Measurements from ENCODE around the gene ZACN.
"Not testable (repeated sequence)": the region's sequence is repeated elsewhere in the genome, so short reads cannot be mapped to it uniquely, and the experiment has no call there.

ZACN gene

DNA sequence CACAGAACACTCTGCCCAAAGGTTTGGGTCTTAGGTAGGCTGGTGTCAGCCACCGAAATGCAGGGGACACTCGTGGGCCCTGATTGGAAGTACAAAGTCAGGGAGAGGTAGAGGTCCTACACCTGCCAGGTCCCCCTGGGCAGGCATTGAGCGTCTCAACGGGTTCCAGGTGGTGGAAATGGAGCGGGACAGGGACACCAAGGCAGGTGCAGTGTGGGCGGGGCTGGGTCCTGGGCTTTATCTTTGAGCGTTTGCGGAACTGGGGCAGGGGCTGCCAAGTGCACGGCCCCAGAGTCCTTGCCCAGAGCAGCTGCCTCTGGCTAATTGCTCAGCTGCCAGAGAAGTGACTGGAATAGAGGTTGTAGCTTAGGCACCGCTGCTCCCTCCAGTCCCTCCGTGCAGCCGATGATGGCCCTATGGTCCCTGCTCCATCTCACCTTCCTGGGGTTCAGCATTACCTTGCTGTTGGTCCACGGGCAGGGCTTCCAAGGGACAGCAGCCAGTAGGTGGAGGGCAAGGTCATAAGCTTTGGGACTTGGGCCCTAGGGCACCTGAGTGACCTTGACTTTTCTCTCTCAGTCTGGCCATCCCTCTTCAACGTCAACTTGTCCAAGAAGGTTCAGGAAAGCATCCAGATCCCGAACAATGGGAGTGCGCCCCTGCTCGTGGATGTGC lies at the start of gene ZACN:
TSS of gene ZACN (plus strand) at position 323 of the 675 bp plus-strand sequence. CDS start at position 406, 83 bp downstream.
- DNase-seq (ENCODE audit: low read depth in 2 of 2), result no peak

DNA sequence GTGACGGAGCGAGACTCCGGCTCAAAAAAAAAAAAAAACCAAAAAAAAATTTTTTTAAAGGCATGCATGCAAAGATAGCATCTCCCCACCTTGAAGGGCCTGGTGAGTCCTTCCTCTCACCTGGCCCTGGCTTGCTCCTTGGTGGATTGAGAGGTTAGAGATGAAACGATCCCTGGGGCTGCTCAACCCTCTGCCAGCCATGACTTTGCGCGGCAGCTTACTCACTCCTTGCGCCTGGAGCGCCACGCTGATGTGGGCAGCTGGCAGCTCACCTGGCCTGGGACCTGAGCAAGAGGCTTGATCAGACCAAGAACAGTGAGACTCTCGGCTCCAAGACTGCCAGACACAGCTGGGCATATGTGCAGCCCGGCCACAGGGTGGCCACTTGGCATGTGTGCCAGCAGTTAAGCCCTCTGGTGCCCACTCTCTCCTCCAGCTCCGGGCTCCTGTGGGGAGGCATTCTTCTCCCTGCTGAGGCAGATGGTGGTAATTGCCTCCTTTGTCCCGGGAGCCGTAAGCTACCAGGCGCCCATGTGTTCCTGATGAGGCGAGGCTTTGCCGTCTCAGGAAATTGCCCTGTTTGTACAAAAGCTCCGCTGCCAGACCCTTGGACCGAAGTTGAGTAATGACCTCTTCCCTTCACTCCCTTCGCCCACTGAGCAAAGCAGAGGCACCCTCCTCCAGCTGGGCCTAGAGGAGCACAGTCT lies 46.8 kb upstream of the ZACN start:
- no peak for DNase-seq (ENCODE audit: low read depth in 2 of 2)

DNA sequence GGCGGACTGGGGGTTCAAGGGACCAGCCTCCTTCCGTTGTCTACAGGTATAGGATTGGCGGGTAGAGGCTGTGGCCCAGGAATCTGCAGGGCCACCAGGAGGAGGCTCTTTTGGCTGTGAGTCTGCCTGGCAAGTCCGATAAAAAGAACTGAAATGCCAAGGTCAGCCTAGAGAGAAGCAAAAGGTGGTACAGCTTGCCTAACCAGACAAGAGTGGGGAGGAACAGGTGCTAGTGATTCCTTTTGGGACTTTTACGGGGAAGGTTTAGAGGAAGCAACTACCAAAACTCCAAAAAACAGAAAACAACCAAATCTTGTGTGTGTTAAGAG lies 46.2 kb upstream of the ZACN start:
- DNase-seq (ENCODE audit: low read depth in 2 of 2), result no peak

DNA sequence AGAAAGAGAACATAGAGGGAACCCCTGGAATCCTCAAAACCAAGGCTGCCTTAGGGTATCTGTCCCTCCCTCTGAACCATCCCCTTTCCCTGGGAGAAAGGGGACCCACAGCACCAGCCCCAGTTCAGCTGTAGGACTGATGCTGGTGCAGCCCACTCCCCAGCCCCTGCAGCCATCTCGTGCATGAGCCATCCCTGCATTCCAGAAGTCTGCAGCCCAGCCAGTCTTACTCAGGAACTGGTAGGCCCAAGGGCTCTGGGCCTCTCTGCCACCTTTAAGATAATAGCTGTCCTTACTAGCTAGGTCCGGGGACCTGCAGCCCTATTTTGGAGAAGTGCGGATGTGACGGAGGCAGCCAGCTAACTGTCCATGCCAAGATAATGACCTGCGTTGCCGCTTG lies 45.8 kb upstream of the ZACN start:
- no peak for DNase-seq (ENCODE audit: low read depth in 2 of 2)

DNA sequence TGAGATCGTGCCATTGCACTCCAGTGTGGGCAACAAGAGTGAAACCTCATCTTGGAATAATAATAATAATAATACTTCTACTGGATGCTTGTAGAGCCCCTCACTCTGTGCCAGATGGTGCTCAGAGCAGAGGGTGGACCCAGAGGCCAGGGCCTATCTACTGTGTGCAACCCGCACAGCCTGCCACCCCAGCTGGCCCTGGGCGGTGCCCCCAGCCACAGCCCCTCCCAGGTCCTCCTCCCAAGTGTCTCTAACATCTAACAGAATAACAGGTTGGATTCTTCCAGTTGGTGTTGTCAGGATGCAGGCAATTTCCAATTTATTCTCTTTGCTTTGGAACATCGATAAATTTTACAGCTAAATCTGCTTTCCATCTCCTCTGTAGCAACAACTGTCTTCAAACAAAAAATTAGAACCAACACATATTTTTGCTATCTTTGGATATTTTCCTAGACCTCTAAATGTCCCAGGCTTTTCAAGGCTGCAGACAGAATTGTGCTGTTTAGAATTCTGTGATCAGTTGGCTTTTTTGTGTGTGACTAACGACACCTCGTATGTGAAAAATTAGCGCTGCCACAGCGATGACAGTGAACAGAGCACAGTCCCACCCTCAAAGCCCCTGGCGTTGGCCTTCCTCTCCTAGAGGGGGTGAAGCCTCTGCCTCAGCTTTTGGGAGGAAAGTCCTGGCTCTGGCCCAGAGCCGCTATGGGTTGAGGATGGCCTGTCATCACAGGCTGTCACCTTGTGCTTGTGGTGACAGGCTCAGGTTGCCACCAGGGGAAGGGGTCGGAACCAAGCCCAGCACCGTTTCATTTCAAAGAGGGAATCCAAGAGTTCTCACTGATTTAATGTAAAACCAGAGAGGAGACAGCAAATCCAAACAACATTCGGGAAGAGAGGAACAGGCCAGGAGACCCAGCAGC lies 44.3 kb upstream of the ZACN start:
- DNase-seq (ENCODE audit: low read depth in 2 of 2), result no peak

DNA sequence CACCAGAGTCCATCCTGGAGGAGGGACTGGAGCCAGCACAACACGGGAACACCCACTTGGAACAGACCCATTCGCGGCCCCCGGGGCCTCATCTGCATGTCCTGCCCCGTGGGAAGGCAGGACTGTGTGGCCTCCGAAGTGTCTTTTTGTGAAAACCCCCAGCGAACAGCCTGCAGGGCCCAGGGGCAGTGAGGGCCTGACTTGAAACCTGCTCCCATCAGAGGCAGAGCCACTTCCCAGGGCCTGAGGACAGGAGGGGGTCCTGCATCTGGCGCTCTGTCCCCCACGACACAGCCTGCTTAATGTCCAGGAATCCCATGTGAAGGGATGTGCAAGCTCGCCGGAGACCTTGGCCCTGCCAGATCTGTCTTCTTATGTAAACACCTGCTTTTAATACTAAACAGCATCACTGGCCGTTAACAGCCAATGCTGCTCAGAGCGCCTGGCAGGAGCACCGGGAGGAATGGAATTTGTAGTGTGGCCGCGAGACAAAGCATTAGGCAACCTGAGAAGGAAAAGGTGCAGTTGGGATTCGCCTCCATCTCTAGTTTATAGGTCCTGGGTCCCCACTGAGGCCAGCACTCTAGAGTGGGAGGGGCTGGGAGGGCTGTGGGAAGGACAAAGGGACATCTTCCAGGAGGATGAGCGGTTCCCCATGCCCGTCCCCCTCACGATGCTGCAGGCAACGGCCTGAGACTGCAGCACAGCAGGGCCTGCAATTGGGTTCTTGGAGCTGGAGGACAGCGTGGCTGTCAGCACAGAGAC lies 42.3 kb upstream of the ZACN start:
- DNase-seq (ENCODE audit: low read depth in 2 of 2), result no peak

DNA sequence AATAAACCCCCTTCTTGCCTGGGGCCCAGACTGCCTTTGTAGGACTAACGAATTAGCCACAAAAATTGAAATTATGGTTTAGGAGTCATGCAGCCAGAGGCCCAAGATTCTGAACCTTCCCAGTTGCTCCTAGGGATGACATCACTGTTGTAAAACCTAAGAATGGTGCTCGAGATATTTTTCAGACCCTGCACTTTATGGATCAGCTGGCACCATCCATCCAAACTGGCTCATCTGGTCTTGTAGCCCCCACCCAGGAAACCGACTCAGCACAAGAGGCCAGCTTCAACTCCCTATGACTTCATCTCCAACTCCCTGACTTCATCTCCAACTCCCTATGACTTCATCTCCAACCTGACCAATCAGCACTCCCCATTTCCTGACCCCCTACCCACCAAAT lies 40.9 kb upstream of the ZACN start:
- DNase-seq (ENCODE audit: low read depth in 2 of 2), result no peak

DNA sequence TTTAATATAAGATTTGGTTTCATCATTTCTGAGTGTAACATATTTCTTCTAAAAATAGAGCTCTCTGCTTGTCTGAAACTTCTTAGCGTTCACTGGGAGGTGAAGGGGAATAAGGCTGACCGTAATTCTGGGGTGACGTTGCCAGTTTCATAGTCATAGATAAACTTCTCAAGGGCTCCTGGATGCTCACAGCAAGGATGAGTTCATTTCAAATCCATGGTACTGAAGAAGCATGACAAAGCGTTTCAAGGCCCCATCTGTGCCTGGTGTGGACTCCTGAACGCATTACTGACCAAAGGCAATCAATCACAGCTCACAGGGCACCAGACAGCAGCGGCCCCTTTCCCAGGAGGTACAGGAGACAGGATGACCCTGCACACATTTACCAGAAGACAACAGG lies 39.9 kb upstream of the ZACN start:
- no peak for DNase-seq (ENCODE audit: low read depth in 2 of 2)

DNA sequence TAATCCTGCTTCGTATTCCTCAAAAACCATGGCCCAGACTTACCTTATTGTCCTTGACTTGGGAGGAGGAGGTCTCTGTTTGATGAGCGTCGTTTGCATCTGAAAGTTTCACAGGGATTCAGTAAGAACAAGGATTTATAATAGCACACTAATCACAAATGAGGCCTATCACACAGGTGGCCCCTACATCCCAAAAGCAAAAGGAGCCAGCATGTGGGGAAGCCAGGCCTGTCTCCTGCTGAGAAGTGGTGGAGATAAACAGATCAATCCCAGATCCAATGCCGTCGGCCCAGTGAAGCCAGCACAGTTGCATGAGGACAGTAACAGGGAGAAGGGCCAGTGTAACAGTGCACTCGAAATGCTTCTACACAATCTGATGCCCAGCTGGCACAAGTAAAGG lies 38.6 kb upstream of the ZACN start:
- DNase-seq (ENCODE audit: low read depth in 2 of 2), result no peak

DNA sequence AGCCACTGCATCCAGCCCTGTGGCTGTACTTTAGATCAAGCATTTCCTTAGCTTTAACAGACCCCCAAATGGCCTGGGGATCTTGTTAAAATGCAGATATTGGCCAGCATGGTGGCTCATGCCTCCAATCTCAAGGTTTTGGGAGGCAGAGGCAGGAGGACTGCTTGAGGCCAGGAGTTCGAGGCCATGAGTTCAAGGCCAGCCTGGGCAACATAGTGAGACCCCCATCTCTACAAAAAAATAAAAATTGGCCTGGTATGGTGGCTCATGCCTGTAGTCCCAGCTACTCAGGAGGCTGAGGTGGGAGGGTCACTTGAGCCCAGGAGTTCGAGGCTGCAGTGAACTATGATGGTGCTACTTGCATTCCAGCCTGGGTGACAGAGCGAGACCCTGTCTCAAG lies 36.1 kb upstream of the ZACN start:
- DNase-seq (ENCODE audit: low read depth in 2 of 2), result not testable (repeated sequence)

DNA sequence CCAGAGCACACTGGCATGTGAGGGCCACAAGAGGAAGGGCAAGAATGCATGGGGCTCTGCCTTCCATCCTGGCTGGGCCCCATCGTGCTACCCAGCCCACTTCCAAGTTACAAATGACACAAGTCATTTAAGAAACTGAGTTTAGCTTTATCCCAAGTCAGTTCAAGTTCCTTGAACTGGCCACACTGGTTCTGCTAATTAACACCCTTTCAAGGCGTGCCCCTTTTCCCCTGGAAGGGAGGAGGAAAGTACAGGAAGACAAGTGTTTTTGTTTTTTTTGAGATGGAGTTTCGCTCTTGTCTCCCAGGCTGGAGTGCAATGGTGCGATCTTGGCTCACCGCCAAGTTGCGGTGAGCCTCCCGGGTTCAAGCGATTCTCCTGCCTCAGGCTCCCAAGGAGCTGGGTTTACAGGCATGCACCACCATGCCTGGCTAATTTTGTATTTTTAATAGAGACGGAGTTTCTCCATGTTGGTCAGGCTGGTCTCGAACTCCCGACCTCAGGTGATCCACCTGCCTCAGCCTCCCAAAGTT lies 34.4 kb upstream of the ZACN start:
- DNase-seq (ENCODE audit: low read depth in 2 of 2), result not testable (repeated sequence)

DNA sequence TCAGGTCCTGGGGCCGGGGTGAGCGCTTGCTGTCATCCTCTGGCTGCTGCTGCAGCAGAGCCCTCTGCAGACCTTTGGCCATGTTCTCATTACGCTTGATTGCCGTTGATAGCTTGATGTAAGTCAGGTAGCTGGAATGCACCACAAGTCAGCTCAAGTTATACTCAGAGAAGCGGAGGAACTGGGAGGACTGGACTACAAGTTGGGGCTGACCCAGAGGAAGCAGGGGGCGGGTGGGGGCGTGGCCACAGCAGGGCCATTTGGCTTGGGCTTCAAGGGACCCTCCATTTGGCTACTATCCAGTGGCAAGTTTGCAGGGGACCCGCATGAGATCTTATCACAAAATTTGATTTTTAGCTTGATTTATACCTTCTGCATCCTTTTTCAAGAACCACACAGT lies 32.9 kb upstream of the ZACN start:
- DNase-seq (ENCODE audit: low read depth in 2 of 2), result no peak

DNA sequence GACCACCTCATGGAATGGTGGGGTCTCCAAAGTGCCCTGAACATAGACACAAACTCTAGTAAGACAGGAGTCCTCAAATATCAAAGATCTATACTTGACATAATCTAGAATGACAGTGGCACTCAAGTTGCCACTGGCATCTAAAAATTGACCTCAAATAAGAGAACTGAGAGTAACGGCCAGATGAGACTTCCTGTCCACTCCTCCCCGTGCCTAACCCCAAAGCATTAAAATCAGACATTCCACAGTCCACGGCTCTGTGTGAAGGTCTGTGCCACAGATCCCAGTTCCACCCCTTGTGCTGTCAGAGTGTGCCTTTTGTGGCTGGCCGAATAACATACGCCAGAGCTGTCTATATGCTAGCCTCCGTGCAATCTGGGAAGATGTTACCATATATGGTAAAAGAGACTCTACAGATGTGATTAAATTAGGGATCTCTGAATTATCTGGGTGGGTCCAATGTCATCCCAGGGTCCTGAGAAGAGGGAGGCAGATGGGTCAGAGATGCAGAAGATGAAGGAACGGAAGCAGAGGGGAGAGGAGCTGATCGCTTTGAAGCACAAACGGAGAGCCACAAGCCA lies 30.9 kb upstream of the ZACN start:
- no peak for DNase-seq (ENCODE audit: low read depth in 2 of 2)

DNA sequence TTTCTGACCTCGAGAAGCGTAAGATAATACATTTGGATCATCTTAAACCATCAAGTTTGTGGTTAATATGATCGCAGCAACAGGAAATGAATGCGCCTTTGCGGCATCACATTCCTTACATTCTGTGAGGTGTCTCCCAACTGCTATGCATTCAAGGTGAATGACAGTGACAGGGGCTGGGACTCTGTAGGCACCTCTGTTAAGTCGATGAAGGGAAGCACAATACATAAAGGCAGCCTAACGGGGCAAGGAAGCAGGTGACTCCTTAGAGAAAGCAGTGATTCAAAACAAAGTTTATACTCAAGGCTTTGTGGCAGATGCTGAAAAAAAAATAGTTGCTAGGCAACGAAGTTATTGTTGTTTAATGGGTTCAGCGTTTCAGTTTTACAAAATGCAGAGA lies 30.3 kb upstream of the ZACN start:
- no peak for DNase-seq (ENCODE audit: low read depth in 2 of 2)

DNA sequence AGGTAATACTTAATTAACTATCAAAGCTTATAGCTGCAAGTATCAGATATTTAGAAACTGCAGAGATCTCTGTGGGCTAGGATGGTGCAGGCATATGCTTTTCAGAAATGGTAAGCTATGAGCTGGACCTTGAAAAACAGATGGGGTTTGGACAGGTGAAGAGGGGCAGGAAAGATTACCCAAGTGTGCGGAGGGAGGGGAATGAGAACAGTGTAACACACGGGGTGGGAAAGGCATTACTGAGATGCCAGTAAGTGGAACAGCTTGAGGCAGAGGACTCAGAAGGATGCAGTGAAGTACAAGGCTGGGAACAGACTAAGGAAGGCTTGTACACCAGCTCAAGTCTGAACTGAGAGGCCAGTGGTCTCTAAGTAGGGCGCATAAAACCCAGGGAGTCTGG lies 29.7 kb upstream of the ZACN start:
- DNase-seq (ENCODE audit: low read depth in 2 of 2), result no peak

DNA sequence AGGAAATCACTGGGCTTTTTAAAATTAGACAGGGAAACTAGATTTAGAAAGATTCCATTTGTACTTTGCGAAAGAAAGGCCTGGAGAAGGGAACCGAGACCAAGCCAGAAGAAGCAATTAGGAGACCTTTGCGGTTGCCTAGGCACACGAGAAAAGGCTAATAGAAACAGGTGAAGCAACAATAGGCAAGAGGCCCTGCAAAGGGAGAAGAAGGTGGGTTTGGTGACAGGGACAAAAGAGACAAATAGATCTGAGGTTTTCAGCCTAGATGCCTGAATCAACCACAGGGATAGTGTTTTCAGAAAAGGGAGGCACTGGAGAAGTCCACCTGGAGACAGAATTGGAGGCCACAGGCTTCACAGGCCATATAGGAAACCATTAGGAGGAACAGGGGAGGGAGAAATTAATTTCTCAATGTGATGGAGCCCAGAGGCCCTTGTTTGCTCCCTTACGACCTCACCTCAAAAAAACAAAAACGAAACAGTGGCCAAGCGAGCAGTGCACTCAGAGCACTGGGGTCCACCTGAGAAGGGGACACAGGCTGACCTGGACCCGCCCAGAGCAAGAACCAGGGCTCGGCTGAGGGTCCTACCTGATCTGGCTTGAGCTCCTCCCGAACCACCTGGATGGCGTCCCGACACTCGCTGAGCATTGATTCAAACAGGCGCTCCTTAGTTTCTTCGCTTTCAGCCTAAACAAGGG lies 29.0 kb upstream of the ZACN start:
- no peak for DNase-seq (ENCODE audit: low read depth in 2 of 2)

DNA sequence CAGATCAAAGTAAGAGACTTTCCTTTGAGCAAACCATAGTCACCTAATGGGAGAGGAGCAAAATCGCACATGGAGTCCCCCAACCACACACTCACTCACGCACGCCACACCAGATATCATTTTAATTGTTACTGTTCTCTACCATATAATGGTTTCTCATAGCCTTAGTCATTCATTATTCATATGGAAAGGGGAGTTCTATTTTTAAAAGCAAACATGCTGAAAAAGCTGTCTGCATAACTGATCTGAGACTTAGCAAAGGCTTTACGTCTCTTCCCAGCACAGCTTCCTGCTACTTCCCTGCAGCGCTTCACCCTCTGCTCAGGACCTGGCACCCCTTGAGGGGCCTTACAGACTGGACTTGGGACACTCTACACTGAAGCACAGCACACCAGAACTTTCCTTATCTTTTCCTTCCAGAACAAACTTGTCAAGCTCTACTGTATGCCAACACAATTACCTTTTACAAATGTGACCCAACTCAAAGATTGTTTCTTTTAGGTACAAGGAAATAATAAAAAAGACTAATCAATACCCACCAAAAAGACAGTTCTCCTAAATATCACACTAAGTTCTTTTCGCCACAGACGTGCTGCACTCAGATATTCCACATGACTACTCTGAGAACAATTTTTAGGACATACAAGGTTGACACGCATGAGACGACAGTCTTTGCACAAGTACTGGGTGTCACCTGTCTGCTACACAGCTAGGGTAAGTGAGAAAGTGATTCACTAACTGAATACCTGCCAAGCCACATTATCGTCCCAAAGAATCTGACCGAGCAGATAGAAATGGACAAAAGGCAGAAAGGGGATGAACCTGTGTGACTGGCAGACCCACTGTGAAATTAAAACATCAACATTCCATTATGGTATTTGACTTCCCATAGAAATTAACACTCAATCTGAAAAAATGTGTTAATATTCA lies 28.2 kb upstream of the ZACN start:
- DNase-seq (ENCODE audit: low read depth in 2 of 2), result no peak

DNA sequence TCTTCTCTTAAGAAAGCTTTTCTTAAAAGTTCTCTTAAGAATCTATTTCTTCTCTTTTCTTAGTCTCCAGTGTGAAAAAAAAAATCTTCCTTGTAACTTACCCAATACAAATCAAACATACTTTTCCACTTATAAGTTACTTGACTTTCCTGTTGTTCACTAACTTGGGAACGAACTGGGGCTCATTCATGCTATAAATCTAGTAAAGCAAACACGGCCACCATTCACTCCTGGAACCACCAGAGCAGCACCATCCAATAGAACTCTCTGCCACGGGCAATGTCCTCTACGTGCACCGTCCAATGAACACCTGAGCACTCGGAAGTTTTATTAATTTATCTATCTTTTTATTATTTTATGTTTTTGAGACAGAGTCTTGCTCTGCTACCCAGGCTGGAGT lies 27.4 kb upstream of the ZACN start:
- DNase-seq (ENCODE audit: low read depth in 2 of 2), result no peak

DNA sequence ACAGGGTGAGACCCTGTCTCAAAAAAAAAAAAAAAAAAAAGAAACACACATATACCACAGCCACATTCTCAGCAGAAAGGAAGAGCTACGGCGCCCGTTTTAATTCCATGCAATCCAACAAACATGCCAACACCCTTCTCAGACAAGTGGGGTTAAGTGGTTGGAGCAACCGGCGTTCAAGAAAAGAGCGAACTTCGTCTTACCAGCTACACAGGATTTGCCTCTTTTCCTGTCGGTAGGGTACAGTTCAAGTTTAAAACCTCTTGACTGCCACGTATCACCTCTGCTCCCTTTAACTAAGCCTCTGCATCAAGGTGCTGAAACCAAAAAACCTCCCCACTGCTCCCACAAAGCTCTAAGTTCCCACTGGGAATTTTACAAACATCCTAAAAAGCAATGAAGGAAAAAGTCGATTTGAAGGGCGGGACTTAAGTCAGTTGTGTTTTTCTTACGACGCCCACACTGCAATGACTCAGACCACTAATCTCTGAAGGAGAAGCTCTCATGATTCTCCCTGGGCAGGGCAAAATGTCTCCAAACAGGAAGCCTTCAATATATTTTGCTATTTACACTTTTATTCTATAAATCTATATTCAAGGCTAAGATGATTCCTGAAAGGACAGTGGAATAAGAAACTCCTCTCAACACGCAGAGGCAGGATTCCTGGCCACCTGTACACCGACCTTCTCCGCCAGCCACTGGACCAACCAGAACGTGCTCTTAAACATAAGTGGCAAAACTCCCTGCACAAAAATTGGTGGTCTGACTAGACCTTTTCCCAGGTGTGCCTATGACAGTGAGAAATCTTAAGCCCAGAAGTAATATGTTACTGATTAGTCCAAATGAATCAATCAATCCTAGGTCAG lies 25.5 kb upstream of the ZACN start:
- DNase-seq (ENCODE audit: low read depth in 2 of 2), result no peak
